GM12801 (cell line): Measurements from ENCODE around the gene DDAH1.

Experiments used
- TF ChIP-seq, protein P1 (sequence below): IDR thresholded peaks from one replicate; pipeline ENCODE4 v1.5.1; 2011; ENCODE audit warnings: control low read depth; ENCODE audit not compliant: insufficient read length; ENCODE audit errors: extremely low read depth

DDAH1 gene

DNA sequence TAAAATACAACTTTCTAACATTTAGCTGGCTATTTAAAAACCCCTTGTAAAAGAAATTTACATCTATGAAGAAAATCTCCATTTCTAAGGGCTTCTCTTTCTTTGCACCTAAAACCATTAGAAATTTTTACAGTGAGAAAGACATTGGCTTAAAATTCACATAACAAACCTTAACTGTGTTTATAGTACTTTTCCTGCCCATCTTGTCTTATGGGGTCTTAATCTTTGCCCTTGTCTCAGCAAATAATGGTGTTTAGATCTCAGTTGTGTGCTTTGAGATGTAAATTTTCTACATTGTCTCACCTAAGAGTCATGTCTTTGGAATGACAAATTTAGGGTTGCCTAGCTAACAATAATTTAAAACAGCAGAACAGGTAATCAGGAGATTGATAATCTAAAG lies 71.5 kb downstream of the DDAH1 start:
- TF ChIP-seq, protein P1, sequence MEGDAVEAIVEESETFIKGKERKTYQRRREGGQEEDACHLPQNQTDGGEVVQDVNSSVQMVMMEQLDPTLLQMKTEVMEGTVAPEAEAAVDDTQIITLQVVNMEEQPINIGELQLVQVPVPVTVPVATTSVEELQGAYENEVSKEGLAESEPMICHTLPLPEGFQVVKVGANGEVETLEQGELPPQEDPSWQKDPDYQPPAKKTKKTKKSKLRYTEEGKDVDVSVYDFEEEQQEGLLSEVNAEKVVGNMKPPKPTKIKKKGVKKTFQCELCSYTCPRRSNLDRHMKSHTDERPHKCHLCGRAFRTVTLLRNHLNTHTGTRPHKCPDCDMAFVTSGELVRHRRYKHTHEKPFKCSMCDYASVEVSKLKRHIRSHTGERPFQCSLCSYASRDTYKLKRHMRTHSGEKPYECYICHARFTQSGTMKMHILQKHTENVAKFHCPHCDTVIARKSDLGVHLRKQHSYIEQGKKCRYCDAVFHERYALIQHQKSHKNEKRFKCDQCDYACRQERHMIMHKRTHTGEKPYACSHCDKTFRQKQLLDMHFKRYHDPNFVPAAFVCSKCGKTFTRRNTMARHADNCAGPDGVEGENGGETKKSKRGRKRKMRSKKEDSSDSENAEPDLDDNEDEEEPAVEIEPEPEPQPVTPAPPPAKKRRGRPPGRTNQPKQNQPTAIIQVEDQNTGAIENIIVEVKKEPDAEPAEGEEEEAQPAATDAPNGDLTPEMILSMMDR, result no peak

DNA sequence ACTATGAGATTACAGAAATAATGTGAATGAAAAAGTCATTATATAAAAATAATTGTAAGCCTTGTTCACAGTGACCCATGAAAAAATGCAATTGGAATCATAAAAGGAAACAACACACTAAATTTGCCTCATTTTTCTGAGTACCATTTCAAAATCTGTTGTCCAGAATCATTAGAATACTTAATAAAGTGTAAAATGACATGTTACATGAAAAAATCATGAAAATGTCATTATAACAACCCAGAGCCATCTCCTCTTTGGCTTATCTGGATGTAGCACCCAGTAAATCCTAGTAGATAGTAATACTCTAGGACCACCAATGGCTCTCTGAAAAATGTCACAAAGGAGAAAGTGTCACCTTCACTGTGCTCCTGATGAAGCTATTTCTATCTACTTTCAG lies 76.5 kb downstream of the DDAH1 start:
- TF ChIP-seq, protein P1, result no peak

DNA sequence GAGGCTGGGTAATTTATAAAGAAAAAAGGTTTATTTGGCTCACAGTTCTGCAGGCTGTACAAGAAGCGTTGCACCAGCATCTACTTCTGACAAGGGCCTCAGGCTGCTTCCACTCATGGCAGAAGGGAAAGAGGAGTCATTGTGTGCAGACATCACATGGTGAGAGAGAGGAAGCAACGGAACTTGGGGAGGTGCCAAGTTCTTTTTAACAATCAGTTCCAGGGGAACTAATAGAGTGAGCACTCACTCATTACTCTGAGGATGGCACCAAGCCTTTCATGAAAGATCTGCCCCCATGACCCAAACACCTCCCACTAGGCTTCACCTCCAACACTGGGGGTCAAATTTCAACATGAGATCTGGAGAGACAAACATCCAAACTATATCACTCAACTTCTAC lies 77.2 kb downstream of the DDAH1 start:
- TF ChIP-seq, protein P1, result no peak

DNA sequence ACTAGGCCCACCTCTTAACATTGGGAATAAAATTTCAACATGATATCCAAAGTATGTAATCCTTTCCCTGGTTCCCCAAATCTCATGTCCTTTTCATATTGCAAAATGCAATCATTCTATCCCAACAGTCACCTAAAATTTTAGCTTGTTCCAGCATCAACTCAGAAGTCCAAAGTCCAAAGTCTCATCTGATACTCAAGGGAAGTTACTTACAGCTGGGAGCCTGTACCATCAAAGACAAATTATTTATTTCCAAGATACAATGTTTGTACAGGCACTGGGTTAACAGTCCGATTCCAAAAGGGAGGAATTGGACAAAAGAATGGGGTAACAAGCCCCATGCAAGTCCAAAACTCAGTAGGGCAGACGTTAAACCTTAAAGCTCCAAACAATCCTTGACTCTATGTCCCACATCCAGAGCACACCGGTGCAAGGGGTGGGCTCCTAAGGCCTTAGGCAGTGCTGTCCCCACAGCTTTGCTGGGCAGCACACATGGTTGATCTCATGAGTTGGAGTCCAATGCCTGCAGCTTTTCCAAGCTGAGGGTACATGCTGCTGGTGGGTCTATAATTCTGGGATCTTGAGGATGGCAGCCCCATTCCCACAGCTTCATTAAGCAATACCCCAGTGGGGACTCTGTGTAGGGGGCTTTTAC lies 78.8 kb downstream of the DDAH1 start:
- TF ChIP-seq, protein P1, result no peak

DNA sequence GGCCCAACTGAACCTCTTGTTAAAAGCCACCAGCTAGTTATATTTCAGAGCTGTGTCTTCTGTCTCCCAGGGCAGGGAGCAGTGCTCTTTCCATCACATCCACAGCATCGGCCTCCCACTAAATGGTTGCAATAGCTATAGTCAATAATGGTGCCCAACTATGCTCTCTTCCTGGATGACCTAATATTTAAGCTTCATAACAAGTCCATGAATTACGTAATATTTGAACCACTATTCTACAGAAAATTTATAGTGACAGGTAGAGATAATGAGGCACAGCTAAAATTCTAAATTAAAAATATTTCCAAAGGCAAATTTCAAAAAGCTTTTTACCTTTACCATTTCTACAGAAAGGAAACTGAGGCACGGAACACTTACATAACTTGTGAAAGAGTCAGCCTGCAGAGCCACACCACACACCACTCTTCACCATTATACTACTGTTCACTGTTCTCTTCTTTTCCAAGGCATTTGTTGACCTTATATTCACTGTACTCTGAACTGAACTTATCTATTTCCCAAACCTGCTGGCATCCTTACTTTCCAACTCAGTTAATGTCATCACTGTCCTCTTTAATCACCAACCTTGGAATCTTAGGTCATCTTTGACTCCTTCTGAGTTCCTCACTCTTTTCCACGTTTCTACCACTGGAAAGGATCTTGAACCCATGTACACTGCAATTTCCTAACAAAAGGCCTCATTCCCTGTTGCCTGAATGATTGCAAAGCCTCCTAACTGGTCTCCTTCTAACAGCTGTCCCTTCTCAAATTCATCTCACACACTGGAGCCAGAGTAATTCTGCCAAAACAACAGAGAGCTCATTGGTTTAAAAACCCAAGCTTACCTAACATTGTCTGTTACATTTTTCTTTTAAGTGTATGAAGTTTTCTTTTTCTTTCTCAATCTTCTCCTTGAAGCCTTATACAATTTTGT lies 85.5 kb downstream of the DDAH1 start:
- TF ChIP-seq, protein P1, result no peak

DNA sequence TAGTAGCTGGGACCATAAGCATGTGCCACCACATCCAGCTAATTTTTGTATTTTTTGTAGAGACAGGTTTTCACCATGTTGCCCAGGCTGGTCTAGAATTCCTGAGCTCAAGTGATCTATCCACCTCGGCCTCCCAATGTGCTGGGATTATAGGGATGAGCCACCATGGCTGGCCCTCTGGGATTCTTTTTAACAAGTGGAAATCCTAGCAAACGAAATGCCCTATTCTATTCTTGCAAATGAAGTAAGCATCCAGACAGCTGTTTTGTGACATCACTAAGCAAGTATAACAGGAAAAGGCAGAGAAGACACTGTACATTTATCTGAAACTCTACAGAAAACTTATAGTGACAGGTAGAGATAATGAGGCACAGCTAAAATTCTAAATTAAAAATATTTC lies 86.4 kb downstream of the DDAH1 start:
- TF ChIP-seq, protein P1, result no peak

DNA sequence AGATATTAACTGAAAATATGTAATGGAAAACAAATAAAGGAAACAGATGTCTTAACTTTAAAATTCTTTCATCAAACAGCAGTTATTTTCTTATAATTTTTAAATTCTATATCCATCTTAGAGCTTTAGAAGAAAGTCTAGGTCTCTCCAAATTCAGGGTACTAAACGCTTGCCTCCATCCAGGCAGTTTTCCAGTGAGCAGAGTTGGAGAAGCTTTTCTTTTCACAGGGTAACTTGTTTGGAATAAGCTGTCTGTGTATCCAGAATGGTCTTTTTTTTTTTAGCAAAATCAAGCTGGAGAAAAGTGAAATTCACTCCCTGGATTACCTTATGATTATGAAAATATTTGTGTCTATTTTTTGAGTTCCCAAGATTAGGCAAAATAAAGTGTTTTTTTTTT lies 88.6 kb downstream of the DDAH1 start:
- TF ChIP-seq, protein P1, result no peak
